Fibroblast of lung (primary cell): Measurements from ENCODE around the gene SAE1. TPM values are rescaled to one million over a fixed set of nuclear protein-coding genes. Genes with fewer than 3 reads are reported as not detected.

ENCODE experiments used
- DNase-seq, 2 donors: peaks; one replicate each; pipeline versions ENCODE4 v3.0.0 to v3.0.0-alpha.2; 2010; ENCODE audit warnings: low read depth in 2 of 2
- H2AFZ ChIP-seq: 2 replicates; pipeline ENCODE4 v1.5.1; 2012; ENCODE audit warnings: low read length, control low read depth, inconsistent platforms
- H3K27ac ChIP-seq: 2 replicates; pipeline ENCODE4 v1.5.1; 2011; ENCODE audit warnings: low read length, control low read depth; ENCODE audit not compliant: insufficient read depth
- H3K27me3 ChIP-seq: 2 replicates; pipeline ENCODE4 v1.5.1; 2011; ENCODE audit warnings: mild to moderate bottlenecking, low read length; ENCODE audit not compliant: control insufficient read depth, insufficient read depth
- H3K36me3 ChIP-seq: 2 replicates; pipeline ENCODE4 v1.5.1; 2011; ENCODE audit warnings: low read length; ENCODE audit not compliant: control insufficient read depth, insufficient read depth
- H3K4me1 ChIP-seq: 2 replicates; pipeline ENCODE4 v1.5.1; 2011; ENCODE audit warnings: low read length; ENCODE audit not compliant: control insufficient read depth, insufficient read depth; ENCODE audit errors: extremely low read depth
- H3K4me2 ChIP-seq: 2 replicates; pipeline ENCODE4 v1.5.1; 2011; ENCODE audit warnings: low read length, control low read depth; ENCODE audit not compliant: insufficient read depth; ENCODE audit errors: extremely low read depth
- H3K4me3 ChIP-seq, 4 experiments: fragments of 200-600 bp in 1 of 4; sonication (generic) in 1 of 4; replicated peaks in 1 of 4; 2 replicates each; pipeline ENCODE4 v1.5.1; 2011 to 2016; ENCODE audit warnings: low read length in 4 of 4, low read depth in 3 of 4, mild to moderate bottlenecking in 3 of 4, control low read depth in 2 of 4, inconsistent platforms in 1 of 4, mixed read lengths in 1 of 4; ENCODE audit not compliant: insufficient read depth in 1 of 4; ENCODE audit errors: control extremely low read depth in 1 of 4
- H3K79me2 ChIP-seq: 2 replicates; pipeline ENCODE4 v1.5.1; 2012; ENCODE audit warnings: mild to moderate bottlenecking, low read length, inconsistent platforms; ENCODE audit not compliant: control insufficient read depth, insufficient read depth
- H3K9ac ChIP-seq: 2 replicates; pipeline ENCODE4 v1.5.1; 2011; ENCODE audit warnings: mild to moderate bottlenecking, low read length, control low read depth; ENCODE audit not compliant: insufficient read depth
- H3K9me3 ChIP-seq: 2 replicates; pipeline ENCODE4 v1.5.1; 2012; ENCODE audit warnings: low read depth, low read length; ENCODE audit not compliant: control insufficient read depth, insufficient read depth
- H4K20me1 ChIP-seq: 2 replicates; pipeline ENCODE4 v1.5.1; 2011; ENCODE audit warnings: low read length; ENCODE audit not compliant: control insufficient read depth, insufficient read depth; ENCODE audit errors: extremely low read depth
- EZH2 ChIP-seq: IDR thresholded peaks from 2 replicates; pipeline ENCODE4 v1.5.1; 2012; ENCODE audit warnings: low read length, control low read depth, mild to moderate bottlenecking; ENCODE audit errors: missing control alignments
- polyA plus RNA-seq, 2 donors: library from polyadenylated mRNA; depleted of rRNA in 1 of 2; stranded (reverse) in 1 of 2; unstranded in 1 of 2; fragments of >200 nt; gene quantifications; 2 replicates each; pipeline ENCODE4 v1.2.1, GENCODE V29; 2011 to 2012; ENCODE audit warnings: missing spikeins in 1 of 2
- total RNA-seq: library from RNA; depleted of rRNA; stranded (reverse); fragments of >200 nt; gene quantifications from 2 replicates; pipeline ENCODE4 v1.2.1, GENCODE V29; 2014
- TF ChIP-seq, protein P1 (sequence below), 2 donors: IDR thresholded peaks in 1 of 2; conservative IDR thresholded peaks in 1 of 2; 1 replicate in 1 of 2; 2 replicates in 1 of 2; pipeline ENCODE4 v1.5.1; 2011 to 2012; ENCODE audit warnings: low read length in 2 of 2, control low read depth in 1 of 2, inconsistent platforms in 1 of 2, low read depth in 1 of 2, mild to moderate bottlenecking in 1 of 2

Gene SAE1
- total and polyA plus RNA-seq, 2 donors (not counting 1 experiment from before 2014, with no cell fraction given): 97.9 to 152 TPM

- H3K36me3 ChIP-seq: no peaks in the 10 kb centered on the region
- TF ChIP-seq, protein P1, sequence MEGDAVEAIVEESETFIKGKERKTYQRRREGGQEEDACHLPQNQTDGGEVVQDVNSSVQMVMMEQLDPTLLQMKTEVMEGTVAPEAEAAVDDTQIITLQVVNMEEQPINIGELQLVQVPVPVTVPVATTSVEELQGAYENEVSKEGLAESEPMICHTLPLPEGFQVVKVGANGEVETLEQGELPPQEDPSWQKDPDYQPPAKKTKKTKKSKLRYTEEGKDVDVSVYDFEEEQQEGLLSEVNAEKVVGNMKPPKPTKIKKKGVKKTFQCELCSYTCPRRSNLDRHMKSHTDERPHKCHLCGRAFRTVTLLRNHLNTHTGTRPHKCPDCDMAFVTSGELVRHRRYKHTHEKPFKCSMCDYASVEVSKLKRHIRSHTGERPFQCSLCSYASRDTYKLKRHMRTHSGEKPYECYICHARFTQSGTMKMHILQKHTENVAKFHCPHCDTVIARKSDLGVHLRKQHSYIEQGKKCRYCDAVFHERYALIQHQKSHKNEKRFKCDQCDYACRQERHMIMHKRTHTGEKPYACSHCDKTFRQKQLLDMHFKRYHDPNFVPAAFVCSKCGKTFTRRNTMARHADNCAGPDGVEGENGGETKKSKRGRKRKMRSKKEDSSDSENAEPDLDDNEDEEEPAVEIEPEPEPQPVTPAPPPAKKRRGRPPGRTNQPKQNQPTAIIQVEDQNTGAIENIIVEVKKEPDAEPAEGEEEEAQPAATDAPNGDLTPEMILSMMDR (conservative IDR thresholded peaks at IDR 0.05 in 1 of 2, IDR thresholded peaks at IDR 0.05 in 1 of 2; ENCODE audit: low read depth in 1 of 2, low read length in 2 of 2): no peak
- no peak for TF ChIP-seq EZH2
- no peaks in the 10 kb centered on the region for H3K27me3 ChIP-seq
- no peaks in the 10 kb centered on the region for H4K20me1 ChIP-seq
- H3K4me2 ChIP-seq: peak overlapping the region; percentile 89
- peak overlapping the region; percentile 98 for H3K9ac ChIP-seq
- no peaks in the 10 kb centered on the region for H3K9me3 ChIP-seq
- DNase-seq: no peak
- H3K4me1 ChIP-seq: peaks cover 12% of the 10 kb centered on the region
- H3K79me2 ChIP-seq: peaks cover 49% of the 10 kb centered on the region
- H3K4me3 ChIP-seq: peak overlapping the region; percentile 75 to 91 (median 82)
- peak overlapping the region; percentile 99 for H3K27ac ChIP-seq
- H2AFZ ChIP-seq: no peak overlapping the region
Observed at GRCh38 chr19:47111682-47112165, 18.9 kb upstream of the SAE1 start.

- Histone ChIP-seq H3K27me3 (no peaks in the 10 kb centered on the region), H3K27ac (peak overlapping the region; percentile 99), H3K4me3 (peak overlapping the region; percentile 75 to 91 (median 82)), H4K20me1 (no peaks in the 10 kb centered on the region), H3K4me2 (peak overlapping the region; percentile 89), H3K36me3 (no peaks in the 10 kb centered on the region), H3K79me2 (peaks cover 42% of the 10 kb centered on the region), H2AFZ (no peak overlapping the region), H3K4me1 (peaks cover 6% of the 10 kb centered on the region), H3K9ac (peak overlapping the region; percentile 98), H3K9me3 (no peaks in the 10 kb centered on the region)
- TF ChIP-seq, protein P1 (conservative IDR thresholded peaks at IDR 0.05 in 1 of 2, IDR thresholded peaks at IDR 0.05 in 1 of 2; ENCODE audit: low read depth in 1 of 2, low read length in 2 of 2): no peak
- TF ChIP-seq EZH2: no peak
- peak; percentile 86 to 88 for DNase-seq
Observed at GRCh38 chr19:47112166-47112996, 18.3 kb upstream of the SAE1 start.

GRCh38 chr19:47112997-47113849, 17.4 kb upstream of the SAE1 start, which contains the start of gene ZC3H4:
ZC3H4 (minus strand) TSS chr19:47113776; CDS start chr19:47112584, 1,192 bp downstream.
- peaks cover 36% of the 10 kb centered on the region for H3K79me2 ChIP-seq
- peak within 1 kb of the TSS; percentile 77 for H3K4me2 ChIP-seq
- peak within 1 kb of the TSS; percentile 75 to 91 (median 88) for H3K4me3 ChIP-seq
- peak within 1 kb of the TSS; percentile 98 for H3K9ac ChIP-seq
- H3K27me3 ChIP-seq: no peaks in the 10 kb centered on the region
- peaks cover 4% of the 10 kb centered on the region for H3K4me1 ChIP-seq
- H3K9me3 ChIP-seq: no peaks in the 10 kb centered on the region
- H3K27ac ChIP-seq: peak within 1 kb of the TSS; percentile 99
- no peaks in the 10 kb centered on the region for H4K20me1 ChIP-seq
- peak; percentile 98 to 99 for DNase-seq
- H2AFZ ChIP-seq: peak within 1 kb of the TSS; percentile 40
- no peak for TF ChIP-seq EZH2
- TF ChIP-seq, protein P1 (conservative IDR thresholded peaks at IDR 0.05 in 1 of 2, IDR thresholded peaks at IDR 0.05 in 1 of 2; ENCODE audit: low read depth in 1 of 2, low read length in 2 of 2): no peak
- H3K36me3 ChIP-seq: no peaks in the 10 kb centered on the region
